ENCODE measurements around the gene KRTAP4-1. TPM values are rescaled to one million over a fixed set of nuclear protein-coding genes. Genes with fewer than 3 reads are reported as not detected.
"Not testable (repeated sequence)": the region's sequence is repeated elsewhere in the genome, so short reads cannot be mapped to it uniquely, and the experiment has no call there.

The KRTAP4-1 gene
- total RNA-seq, 1 donor from 2014 or later, result not detected

GRCh38 chr17:41141361-41141760 is 43.4 kb downstream of the KRTAP4-1 start:
- TF ChIP-seq EZH2 (IDR thresholded peaks at IDR 0.05) (no peak), CTCF (IDR thresholded peaks at IDR 0.05) (no peak), EZH2phosphoT487 (IDR thresholded peaks at IDR 0.05) (no peak)
- no peak overlapping the region for H3K27ac Mint-ChIP-seq

GRCh38 chr17:41140360-41141131 is 44.2 kb downstream of the KRTAP4-1 start, which contains the start of gene KRTAP4-6:
TSS of gene KRTAP4-6 (minus strand) at chr17:41140544. CDS start at chr17:41140487, 57 bp downstream.
- Histone ChIP-seq H3K9ac (no peak within 1 kb of the TSS), H3K4me3 (no peak within 1 kb of the TSS), H3K9me3 (ENCODE audit: low read depth) (peaks cover 10% of the 10 kb centered on the region), H4K20me1 (ENCODE audit: low read depth) (no peaks in the 10 kb centered on the region), H2AFZ (replicated peaks) (no peak within 1 kb of the TSS), H3K36me3 (no peaks in the 10 kb centered on the region), H3K4me2 (no peak within 1 kb of the TSS), H3F3A (ENCODE audit: low read depth) (no peaks in the 10 kb centered on the region), H3K4me1 (no peaks in the 10 kb centered on the region), H3K27ac (no peak within 1 kb of the TSS), H3K27me3 (no peaks in the 10 kb centered on the region), H3K79me2 (ENCODE audit: low read depth) (no peaks in the 10 kb centered on the region)
- Mint-ChIP-seq H3K4me1 (no peaks in the 10 kb centered on the region), H3K27me3 (ENCODE audit: insufficient read depth, low read depth) (peaks cover 2% of the 10 kb centered on the region), H3K9me3 (peaks cover 22% of the 10 kb centered on the region), H3K4me3 (no peak within 1 kb of the TSS), H3K27ac (no peak within 1 kb of the TSS), H3K36me3 (no peaks in the 10 kb centered on the region)
- TF ChIP-seq EZH2 (IDR thresholded peaks at IDR 0.05) (no peak), CTCF (IDR thresholded peaks at IDR 0.05) (no peak), EZH2phosphoT487 (IDR thresholded peaks at IDR 0.05) (no peak)
- DNase-seq (ENCODE audit: low spot score), result no peak

More at GRCh38 chr17:41141361-41141760, 43.4 kb downstream of the KRTAP4-1 start:
- Histone ChIP-seq H3K9me3 (ENCODE audit: low read depth) (peaks cover 10% of the 10 kb centered on the region), H3K4me2 (no peak overlapping the region), H2AFZ (replicated peaks) (no peak overlapping the region), H3K36me3 (no peaks in the 10 kb centered on the region), H3F3A (ENCODE audit: low read depth) (no peaks in the 10 kb centered on the region), H3K27me3 (no peaks in the 10 kb centered on the region), H3K9ac (no peak overlapping the region), H3K79me2 (ENCODE audit: low read depth) (no peaks in the 10 kb centered on the region), H3K27ac (no peak overlapping the region), H3K4me3 (no peak overlapping the region), H4K20me1 (ENCODE audit: low read depth) (no peaks in the 10 kb centered on the region), H3K4me1 (no peaks in the 10 kb centered on the region)
- H3K9me3 Mint-ChIP-seq, result peaks cover 22% of the 10 kb centered on the region
- no peak overlapping the region for H3K4me3 Mint-ChIP-seq
- no peak for DNase-seq (ENCODE audit: low spot score)
- H3K27me3 Mint-ChIP-seq (ENCODE audit: insufficient read depth, low read depth), result peaks cover 2% of the 10 kb centered on the region
- H3K36me3 Mint-ChIP-seq, result no peaks in the 10 kb centered on the region
- H3K4me1 Mint-ChIP-seq, result no peaks in the 10 kb centered on the region

- H3K4me2 ChIP-seq; H4K20me1 ChIP-seq (ENCODE audit: low read depth); H3K27me3 Mint-ChIP-seq (ENCODE audit: insufficient read depth, low read depth); H3F3A ChIP-seq (ENCODE audit: low read depth); H3K4me3 ChIP-seq; H2AFZ ChIP-seq (replicated peaks); H3K9ac ChIP-seq; H3K27ac Mint-ChIP-seq; H3K27me3 ChIP-seq; H3K4me3 Mint-ChIP-seq; H3K4me1 Mint-ChIP-seq; H3K27ac ChIP-seq; H3K79me2 ChIP-seq (ENCODE audit: low read depth); H3K4me1 ChIP-seq; DNase-seq (ENCODE audit: low spot score); H3K36me3 ChIP-seq; H3K36me3 Mint-ChIP-seq: not testable (repeated sequence)
- peaks cover 10% of the 10 kb centered on the region for H3K9me3 ChIP-seq (ENCODE audit: low read depth)
- H3K9me3 Mint-ChIP-seq, result peaks cover 22% of the 10 kb centered on the region
These were observed 44.8 kb downstream of the KRTAP4-1 start for GRCh38 chr17:41139865-41140264.

Small RNA genes lying within 50 kb of the gene (small RNA-seq; reads per million reads assigned to genes)
- not detected for gene KRTAP4-17P

Other genes with a start within 250 kb of the KRTAP4-1 start
- 0.60 TPM in 1 of 2 replicates, not detected in the other for gene KRT23, start 247.3 kb downstream of the KRTAP4-1 start, total RNA-seq (ENCODE audit: low replicate concordance)
- not detected in 2 replicates for gene KRT39, start 218.0 kb downstream of the KRTAP4-1 start, total RNA-seq (ENCODE audit: low replicate concordance)
- not detected in 2 replicates for gene KRT40, start 200.6 kb downstream of the KRTAP4-1 start, total RNA-seq (ENCODE audit: low replicate concordance)
- not detected in 2 replicates for gene KRTAP3-3, start 190.7 kb downstream of the KRTAP4-1 start, total RNA-seq (ENCODE audit: low replicate concordance)
- gene KRTAP3-2, start 185.0 kb downstream of the KRTAP4-1 start, total RNA-seq (ENCODE audit: low replicate concordance), result not detected in 2 replicates
- gene KRTAP3-1, start 175.8 kb downstream of the KRTAP4-1 start, total RNA-seq (ENCODE audit: low replicate concordance), result not detected in 2 replicates
- gene KRTAP1-5, start 157.7 kb downstream of the KRTAP4-1 start, total RNA-seq (ENCODE audit: low replicate concordance), result not detected in 2 replicates
- not detected in 2 replicates for gene KRTAP1-4, start 154.7 kb downstream of the KRTAP4-1 start, total RNA-seq (ENCODE audit: low replicate concordance)
- gene KRTAP1-3, start 150.0 kb downstream of the KRTAP4-1 start, total RNA-seq (ENCODE audit: low replicate concordance), result not detected in 2 replicates
- not detected in 2 replicates for gene KRTAP1-1, start 143.5 kb downstream of the KRTAP4-1 start, total RNA-seq (ENCODE audit: low replicate concordance)
- not detected in 2 replicates for gene KRTAP2-1, start 137.6 kb downstream of the KRTAP4-1 start, total RNA-seq (ENCODE audit: low replicate concordance)
- not detected in 2 replicates for gene KRTAP2-2, start 129.7 kb downstream of the KRTAP4-1 start, total RNA-seq (ENCODE audit: low replicate concordance)
- not detected in 2 replicates for gene KRTAP2-3, start 124.8 kb downstream of the KRTAP4-1 start, total RNA-seq (ENCODE audit: low replicate concordance)
- gene KRTAP2-4, start 119.0 kb downstream of the KRTAP4-1 start, total RNA-seq (ENCODE audit: low replicate concordance), result not detected in 2 replicates
- not detected in 2 replicates for gene KRTAP4-7, start 100.8 kb downstream of the KRTAP4-1 start, total RNA-seq (ENCODE audit: low replicate concordance)
- not detected in 2 replicates for gene KRTAP4-8, start 86.8 kb downstream of the KRTAP4-1 start, total RNA-seq (ENCODE audit: low replicate concordance)
- gene KRTAP4-16, start 82.7 kb downstream of the KRTAP4-1 start, total RNA-seq (ENCODE audit: low replicate concordance), result not detected in 2 replicates
- gene KRTAP4-9, start 79.5 kb downstream of the KRTAP4-1 start, total RNA-seq (ENCODE audit: low replicate concordance), result not detected in 2 replicates
- gene KRTAP4-11, start 66.5 kb downstream of the KRTAP4-1 start, total RNA-seq (ENCODE audit: low replicate concordance), result not detected in 2 replicates
- gene KRTAP4-12, start 60.7 kb downstream of the KRTAP4-1 start, total RNA-seq (ENCODE audit: low replicate concordance), result not detected in 2 replicates
- not detected in 2 replicates for gene KRTAP4-6, start 44.4 kb downstream of the KRTAP4-1 start, total RNA-seq (ENCODE audit: low replicate concordance)
- gene KRTAP4-5, start 35.1 kb downstream of the KRTAP4-1 start, total RNA-seq (ENCODE audit: low replicate concordance), result not detected in 2 replicates
- not detected in 2 replicates for gene KRTAP4-4, start 24.2 kb downstream of the KRTAP4-1 start, total RNA-seq (ENCODE audit: low replicate concordance)
- gene KRTAP4-3, start 16.7 kb downstream of the KRTAP4-1 start, total RNA-seq (ENCODE audit: low replicate concordance), result not detected in 2 replicates
- not detected in 2 replicates for gene KRTAP4-2, start 6.7 kb downstream of the KRTAP4-1 start, total RNA-seq (ENCODE audit: low replicate concordance)
- gene KRTAP9-1, start 5.0 kb upstream of the KRTAP4-1 start, total RNA-seq (ENCODE audit: low replicate concordance), result not detected in 2 replicates
- gene KRTAP9-2, start 41.7 kb upstream of the KRTAP4-1 start, total RNA-seq (ENCODE audit: low replicate concordance), result not detected in 2 replicates
- gene KRTAP9-3, start 47.5 kb upstream of the KRTAP4-1 start, total RNA-seq (ENCODE audit: low replicate concordance), result not detected in 2 replicates
- gene KRTAP9-8, start 53.1 kb upstream of the KRTAP4-1 start, total RNA-seq (ENCODE audit: low replicate concordance), result not detected in 2 replicates
- gene KRTAP9-4, start 64.8 kb upstream of the KRTAP4-1 start, total RNA-seq (ENCODE audit: low replicate concordance), result not detected in 2 replicates
- gene KRTAP9-9, start 70.5 kb upstream of the KRTAP4-1 start, total RNA-seq (ENCODE audit: low replicate concordance), result not detected in 2 replicates
- not detected in 2 replicates for gene KRTAP9-6, start 80.5 kb upstream of the KRTAP4-1 start, total RNA-seq (ENCODE audit: low replicate concordance)
- gene KRTAP9-7, start 90.8 kb upstream of the KRTAP4-1 start, total RNA-seq (ENCODE audit: low replicate concordance), result not detected in 2 replicates
- not detected in 2 replicates for gene KRTAP29-1, start 117.9 kb upstream of the KRTAP4-1 start, total RNA-seq (ENCODE audit: low replicate concordance)
- not detected in 2 replicates for gene KRTAP16-1, start 124.4 kb upstream of the KRTAP4-1 start, total RNA-seq (ENCODE audit: low replicate concordance)
- gene KRTAP17-1, start 130.8 kb upstream of the KRTAP4-1 start, total RNA-seq (ENCODE audit: low replicate concordance), result not detected in 2 replicates
- gene KRT33A, start 165.9 kb upstream of the KRTAP4-1 start, total RNA-seq (ENCODE audit: low replicate concordance), result not detected in 2 replicates
- gene KRT33B, start 184.9 kb upstream of the KRTAP4-1 start, total RNA-seq (ENCODE audit: low replicate concordance), result not detected in 2 replicates
- gene KRT34, start 197.4 kb upstream of the KRTAP4-1 start, total RNA-seq (ENCODE audit: low replicate concordance), result not detected in 2 replicates
- not detected in 2 replicates for gene KRT31, start 212.7 kb upstream of the KRTAP4-1 start, total RNA-seq (ENCODE audit: low replicate concordance)
- gene KRT37, start 239.7 kb upstream of the KRTAP4-1 start, total RNA-seq (ENCODE audit: low replicate concordance), result not detected in 2 replicates

Data from neural progenitor cell (in vitro differentiated cells).